Measurements from ENCODE around the gene TUBGCP5.

The TUBGCP5 gene

DNA sequence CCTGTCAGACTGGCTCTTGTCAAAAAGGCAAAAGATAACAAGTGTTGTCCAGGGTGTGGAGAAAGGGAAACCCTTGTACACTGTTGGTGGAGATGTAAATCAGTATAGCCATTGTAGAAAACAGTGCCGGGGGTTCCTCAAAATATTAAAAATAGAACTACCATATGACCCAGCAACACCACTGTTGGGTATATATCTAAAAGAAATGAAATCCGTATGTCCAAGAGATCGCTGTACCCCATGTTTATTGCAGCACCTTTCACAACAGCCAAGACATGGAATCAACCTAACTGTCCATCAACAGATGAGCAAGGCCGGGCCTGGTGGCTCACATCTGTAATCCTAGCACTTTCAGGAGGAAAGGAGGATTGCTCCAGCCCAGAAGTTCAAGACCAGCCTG is 65.4 kb downstream of the TUBGCP5 start:
- no peak for DNase-seq

DNA sequence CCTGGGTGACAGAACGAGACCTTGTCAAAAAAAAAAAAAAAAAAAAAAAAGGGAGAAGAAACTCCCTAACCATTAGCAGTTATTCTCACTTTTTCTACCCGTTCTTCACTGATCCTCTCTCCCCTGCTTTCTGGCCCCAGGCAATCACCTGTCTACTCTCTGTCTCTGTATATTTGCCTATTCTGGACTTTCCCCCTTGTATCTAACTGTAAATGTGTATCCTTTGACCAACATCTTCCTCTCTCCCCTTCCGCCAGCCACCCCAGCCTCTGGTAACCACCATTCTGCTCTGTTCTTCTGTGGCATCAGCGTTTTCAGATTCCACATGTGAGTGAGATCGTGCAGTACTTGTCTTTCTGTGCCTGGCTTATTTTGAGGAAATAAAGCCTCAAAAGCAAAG is 66.1 kb downstream of the TUBGCP5 start:
- no peak for DNase-seq

DNA sequence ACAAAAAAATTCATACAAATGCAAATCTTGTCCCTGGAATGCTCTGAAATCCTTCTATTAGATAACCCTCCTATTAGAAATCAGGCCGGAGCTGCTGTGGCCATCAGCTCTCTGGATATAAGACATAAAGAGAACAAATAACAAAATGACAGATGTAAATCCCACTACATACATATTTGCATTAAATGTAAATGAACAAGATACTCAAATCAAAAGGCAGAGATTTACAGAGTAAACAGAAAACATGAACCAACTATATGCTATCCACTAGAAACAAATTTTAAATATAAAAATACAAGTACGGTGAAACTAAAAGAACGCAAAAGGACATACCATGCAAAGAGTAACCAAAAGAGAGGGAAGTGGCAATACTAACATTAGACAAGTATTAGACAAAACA is 69.9 kb downstream of the TUBGCP5 start:
- no peak for DNase-seq

DNA sequence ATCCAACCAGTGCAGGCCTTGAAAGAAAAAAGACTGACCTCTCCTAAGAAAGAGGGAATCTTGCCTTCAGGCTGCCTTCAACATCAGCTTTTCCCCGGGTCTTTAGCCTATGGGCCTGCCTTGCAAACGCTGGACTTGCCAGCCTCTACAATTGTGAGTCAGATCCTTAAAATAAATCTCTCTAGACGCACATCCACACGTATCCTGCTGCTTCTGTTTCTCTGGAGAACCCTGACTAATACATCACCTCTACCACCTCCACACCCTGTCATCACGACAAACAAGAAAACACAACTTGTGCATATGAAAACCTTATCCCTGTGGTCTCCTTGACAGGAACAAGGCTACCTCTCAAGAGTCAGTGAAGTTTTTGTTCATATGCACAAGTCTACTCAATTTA is 71.0 kb downstream of the TUBGCP5 start:
- no peak for DNase-seq

DNA sequence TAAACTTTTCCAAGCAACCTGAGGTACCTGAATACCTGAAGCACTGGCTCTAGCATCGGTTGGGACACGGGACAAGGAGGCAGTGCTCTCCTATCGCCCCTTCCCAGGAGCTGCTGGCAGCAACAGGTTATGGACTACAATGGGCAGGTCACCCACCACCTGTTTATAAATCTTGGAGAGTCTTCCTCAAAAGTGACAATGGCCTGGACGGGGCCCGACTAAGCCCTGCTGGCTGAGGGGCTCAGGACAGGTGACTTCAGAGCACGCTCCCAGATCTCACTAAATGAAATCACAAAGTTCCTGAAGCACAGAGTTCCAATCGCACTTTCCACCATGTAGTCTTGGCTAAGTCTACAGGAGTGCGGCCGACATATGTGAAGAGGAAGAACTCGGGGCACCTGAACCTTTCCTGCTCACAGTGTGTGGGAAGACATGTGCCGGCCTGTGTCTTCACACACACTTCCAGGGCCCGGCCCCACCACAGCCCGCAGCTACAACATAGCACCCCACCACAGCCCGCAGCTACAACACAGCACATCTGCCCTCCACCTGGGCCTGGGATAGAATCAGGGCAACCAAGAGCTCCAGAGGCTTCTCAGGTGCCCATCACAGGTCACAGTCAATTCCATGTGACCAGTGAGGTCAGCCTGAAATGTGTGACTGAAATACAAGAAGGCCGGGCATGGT is 72.1 kb downstream of the TUBGCP5 start:
- DNase-seq: no peak

DNA sequence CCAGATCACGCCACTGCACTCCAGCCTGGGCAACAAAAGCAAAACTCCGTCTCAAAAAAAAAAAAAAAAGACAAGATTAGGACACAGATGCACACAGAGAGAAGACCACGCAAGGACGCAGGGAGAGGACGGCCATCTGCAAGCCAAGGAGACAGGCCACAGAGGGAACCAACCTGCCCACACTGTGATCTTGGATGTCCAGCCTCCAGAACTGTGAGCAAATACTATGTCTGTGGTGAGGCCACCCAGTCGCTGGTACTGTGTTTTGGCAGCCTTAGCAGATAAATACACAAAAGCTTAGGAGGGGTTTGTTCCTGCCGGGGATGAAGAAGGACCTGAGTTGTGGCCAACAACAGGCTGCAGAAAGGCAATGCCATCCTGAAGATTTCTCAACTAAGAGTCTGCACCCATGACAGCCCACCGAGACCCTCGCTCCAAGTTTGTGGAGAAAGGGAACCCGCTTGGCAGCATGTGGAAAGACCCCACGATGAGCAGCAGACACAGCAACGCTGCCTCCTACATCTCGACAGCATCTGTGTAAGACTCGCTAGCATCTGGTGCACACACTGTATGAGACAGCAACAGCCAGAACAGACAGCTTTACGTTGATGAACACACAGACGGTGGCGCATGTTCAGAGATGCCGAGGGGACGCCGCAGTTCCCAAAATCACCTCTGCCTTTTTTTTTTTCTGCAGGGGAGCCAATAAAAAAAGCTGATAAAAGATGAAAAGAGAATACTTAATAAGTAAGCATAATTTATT is 72.9 kb downstream of the TUBGCP5 start:
- DNase-seq: no peak

DNA sequence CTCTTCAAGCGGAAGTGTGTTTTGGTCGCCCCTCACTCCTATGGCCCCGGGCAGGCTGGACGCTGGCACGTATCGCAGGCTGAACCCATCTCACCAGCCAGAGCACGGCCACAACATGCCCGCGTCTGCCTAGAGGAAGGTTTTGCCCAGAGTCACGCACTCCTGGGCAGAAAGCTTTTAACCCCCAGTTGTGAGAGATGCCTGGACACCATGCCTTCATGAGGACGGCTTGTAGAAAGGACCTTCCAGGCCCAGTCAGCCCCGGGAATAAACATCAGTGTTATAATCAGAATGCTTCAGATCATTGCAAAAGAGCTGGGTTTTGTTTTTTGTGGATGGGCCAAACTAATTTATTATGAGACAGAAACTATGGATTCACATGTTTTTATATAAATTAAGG is 75.7 kb downstream of the TUBGCP5 start:
- no peak for DNase-seq

DNA sequence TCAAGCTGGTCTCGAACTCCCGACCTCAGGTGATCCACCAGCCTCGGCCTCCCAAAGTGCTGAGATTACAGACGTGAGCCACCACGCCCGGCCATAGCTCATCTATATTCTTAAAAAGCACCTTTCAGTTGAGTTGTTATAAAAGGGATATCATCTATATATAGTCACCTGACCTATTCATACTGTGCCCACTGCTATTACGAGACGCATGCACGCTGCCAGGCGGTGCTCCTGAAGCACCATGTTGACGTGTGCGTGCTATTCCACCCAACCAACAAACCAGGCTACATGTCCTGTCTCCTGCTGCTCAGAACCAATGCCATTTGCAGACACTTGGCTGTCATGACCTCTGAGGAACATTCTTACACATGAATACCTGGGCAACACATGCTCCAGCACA is 76.8 kb downstream of the TUBGCP5 start:
- no peak for DNase-seq

DNA sequence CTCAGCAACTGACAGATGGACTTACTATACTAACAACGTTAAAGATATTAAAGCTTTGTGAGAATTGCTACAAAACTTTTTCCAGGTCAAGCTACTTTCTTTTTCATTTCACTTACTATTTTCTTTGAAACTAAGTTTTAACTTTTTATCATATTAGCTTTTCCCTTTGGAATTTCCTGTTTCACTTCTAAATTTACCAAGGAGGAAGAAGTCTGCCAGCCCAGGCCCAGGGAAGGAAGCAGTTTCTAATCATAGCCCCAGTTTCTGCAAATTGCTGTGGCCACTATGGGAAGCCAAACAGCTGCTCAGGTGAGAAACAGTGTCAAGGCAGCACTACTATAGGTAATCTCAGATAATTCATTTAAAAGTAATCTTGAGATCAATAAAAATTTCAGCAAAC is 77.6 kb downstream of the TUBGCP5 start:
- no peak for DNase-seq

DNA sequence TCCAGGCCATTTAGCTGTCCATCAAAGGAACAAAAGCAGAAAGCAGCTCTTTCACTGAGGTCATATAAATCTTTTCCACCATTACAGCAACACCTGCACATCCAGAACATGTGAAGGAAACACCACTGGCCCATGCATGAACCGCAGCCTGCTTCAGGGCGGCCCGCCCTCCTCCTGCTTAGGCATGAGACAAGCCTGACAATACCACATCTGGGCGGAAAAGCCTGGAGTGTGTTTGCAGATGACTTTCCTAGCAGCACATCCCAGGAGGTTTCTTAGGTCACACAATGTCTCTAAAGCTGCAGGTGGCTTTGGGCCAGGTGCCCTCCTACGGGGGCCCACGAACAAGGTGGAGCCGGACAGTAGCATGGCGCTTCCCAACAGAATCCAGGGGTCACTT is 78.8 kb downstream of the TUBGCP5 start:
- DNase-seq: no peak

DNA sequence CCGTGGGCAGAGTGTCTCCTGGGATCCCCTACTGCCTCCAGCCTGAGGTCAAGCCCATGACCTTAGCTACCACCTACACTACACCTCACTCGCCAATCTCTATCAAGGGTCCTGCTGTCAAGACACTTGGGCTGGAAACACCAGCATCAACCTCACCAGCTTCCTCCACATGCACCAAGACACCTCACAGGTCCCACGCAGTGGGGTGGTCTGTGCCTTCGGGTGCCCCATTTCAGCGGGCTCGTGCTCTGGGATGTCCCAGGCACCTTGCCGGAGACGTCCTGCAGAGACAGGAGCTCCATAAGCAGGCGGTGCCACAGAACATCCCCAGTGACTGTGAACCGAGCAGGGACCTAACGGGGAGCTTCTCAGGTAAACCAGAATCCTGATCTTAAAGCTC is 79.2 kb downstream of the TUBGCP5 start:
- DNase-seq: no peak

DNA sequence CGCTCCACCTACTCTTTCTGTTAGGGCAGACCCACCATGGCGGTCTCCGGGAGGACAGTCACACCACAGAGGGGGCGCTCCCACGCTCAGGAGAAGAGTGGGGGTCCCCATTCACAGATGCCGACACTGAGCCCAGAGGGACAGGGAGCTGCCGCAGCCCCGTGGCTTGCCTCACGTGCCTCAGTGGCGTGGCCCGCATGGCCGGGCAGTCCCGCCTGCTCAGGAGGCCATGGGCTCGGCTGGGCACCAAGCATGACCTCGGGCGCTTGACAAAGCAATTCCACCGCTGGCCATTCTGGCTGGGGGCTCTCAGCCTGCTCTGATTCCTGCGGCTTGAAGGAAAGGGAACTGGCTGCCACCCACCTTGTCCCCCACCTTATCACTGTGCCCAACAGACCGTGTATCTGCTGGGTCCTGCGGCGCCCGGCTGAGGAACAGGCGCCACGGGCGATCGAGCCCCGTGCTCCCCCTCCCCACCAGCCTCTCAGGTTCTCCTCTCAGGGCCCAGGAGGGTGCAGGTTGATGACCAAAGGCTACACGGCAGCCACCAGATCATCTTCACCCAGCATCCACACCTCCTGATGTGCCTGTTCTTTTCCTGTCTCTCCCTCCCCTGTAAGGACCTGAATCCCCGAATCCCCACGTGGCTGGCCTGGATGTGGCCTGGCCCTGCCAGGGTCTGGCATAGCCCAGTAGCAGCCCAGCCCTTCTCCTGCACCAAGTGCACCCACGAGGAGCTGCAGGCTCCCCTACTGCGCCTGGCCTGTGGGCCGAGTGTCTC is 79.9 kb downstream of the TUBGCP5 start:
- no peak for DNase-seq

DNA sequence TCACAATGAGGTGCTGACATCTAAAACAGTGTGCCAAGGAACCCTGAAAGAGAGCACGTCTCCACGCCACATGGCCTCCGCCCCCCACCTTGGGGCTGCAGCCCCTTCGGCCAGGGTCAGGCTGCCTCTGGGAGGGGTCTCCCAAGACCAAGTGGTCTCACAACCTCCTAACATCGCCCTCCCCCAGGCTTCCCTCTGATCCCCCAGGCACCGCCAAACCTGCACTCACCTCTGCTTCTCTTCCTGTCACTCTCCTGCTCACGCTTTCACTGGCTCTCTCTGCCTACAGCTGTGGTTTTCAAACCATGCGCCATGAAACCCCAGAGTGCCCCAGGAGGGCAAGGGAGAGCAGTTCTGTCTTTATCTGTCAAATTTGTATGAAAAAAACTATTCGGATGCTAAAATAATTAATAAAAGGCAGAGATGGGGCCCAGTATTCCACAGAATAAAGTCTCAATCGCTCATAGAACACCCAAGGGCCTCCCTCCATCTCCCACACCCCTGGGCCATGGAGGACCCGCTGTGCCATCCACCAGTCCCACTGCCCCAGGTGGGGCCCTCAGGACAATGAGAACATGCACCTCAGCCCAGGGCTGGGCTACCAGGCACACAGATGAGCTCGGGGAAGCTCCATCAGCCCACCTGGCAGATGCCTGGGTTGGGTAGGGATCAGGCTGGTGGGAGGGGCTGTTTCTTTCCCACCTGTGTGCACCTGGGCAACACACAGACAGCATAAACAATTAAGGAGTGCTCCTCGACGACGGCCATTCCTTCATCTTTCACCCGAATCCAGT is 80.7 kb downstream of the TUBGCP5 start:
- DNase-seq: no peak

DNA sequence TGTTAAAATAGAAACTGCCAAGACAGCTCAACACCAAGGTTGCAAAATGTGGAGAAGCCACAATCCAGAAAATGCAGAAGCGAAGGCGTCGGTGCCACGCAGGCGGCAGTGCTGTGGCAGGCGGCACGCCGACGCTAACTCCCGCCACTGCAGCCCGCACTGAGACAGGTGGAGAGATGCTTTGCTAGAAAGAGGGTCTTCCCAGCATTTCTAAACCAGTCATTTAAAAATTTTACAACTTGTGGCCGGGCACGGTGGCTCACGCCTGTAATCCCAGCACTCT is 82.5 kb downstream of the TUBGCP5 start:
- DNase-seq: no peak

DNA sequence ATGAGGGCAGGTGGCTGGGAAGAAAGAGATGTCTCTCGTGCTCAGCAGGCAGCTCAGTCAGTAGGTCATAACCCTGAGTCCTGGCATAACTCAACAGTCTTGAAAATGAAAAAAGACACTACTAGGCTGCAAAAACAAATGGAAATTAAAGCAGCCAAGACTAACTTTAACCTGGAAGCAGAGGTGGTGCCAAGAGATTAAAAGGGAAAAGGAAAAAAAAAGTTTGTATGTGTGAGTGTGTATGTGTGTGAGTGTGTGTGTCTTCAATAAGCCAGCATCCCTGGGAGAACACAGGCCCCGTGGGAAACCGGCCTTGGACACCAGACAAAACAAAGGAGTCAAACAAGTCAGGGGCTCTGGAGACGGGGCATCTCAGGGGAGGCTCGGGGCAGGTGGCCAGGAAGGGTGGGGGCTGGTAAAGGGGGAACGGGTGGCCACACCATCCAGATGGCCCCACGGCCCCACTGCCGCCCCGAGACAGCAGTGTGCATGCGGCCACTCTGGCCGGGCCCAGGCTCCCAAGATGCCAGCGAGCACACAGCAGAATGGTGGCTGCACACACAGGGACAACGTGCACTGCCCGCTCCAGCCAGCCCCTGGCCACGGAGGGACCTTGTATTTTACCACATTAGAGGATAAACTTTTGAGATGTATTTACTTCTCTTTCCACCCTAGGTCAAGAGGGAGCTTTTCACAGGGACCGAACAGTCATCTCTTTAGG is 83.0 kb downstream of the TUBGCP5 start:
- DNase-seq: no peak

DNA sequence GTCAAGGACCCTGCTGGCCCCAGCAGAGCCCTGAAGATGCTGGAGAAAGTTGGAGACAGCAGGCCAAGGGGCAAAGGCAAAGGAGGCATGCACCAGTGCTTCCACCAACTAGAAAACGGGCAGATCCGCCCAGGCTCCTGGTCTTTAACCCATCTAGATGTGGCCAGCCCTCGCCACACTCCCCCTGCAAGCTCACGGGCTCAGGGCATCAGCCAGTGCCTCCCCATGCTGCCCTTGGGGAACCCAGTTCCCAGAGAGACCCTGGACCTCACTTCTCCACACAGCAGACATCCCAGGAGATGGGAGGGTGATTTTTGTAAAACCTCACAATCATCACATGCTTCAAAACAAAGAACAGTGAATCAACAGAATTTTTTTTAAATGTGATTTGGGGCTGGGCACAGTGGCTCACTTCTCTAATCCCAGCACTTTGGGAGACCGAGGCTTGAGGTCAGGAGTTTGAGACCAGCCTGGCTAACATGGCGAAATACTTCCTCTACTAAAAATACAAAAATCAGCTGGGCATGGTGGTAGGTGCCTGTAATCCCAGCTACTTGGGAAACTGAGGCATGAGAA is 83.7 kb downstream of the TUBGCP5 start:
- DNase-seq: no peak

DNA sequence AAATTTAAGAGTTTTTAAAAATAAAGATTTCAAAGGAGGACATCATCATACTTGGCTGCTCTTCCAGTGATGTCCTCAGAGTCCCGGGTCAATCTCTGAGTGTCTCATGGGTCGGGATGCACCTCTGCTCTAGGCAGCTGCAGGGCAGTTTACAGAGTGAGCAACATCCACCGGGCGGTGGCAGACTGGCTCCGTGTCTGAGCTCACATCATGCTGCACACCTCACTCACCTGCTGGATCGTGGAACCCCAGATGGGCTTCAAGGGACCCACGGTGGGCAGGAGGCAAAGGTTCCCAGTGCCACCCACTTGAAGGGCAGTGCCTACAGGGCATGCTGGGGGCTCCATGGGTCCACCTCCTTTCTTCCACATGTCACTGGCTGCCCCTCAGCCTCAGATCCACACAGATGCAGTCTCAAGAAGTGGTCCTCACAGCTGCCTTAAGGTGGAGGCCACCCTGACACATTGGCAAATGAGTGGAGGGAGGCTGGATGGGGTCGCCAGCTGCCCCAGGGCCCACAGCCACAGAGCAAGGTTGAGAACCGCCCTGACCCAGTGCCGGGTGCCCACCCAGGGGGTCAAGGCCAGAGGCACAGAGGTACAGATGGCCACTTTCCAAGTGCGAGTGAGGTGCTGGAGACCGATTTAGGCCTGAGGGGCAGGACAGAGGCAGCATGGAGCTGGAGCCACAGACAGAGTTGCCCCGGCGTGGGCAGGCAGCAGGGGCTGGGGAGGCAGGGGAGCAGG is 84.4 kb downstream of the TUBGCP5 start:
- no peak for DNase-seq

DNA sequence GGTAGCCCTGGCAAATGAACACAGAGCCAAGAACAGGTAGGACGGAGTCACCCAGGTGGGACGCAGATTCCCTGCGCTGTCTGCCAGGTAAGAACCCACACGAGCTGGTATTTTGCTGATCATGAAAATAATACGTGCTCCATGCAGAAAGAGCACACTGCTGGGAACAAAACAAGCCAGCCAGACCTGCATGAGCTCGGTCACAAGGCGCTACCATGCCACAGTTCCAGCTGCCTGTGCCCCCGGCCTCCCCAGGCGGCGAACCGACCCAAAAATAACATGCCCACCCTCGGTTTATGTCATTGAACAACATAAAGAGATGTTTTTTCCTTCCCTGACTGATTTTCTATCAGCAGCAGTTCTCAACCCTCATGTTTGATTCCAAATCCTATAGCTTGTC is 85.0 kb downstream of the TUBGCP5 start:
- DNase-seq: no peak

DNA sequence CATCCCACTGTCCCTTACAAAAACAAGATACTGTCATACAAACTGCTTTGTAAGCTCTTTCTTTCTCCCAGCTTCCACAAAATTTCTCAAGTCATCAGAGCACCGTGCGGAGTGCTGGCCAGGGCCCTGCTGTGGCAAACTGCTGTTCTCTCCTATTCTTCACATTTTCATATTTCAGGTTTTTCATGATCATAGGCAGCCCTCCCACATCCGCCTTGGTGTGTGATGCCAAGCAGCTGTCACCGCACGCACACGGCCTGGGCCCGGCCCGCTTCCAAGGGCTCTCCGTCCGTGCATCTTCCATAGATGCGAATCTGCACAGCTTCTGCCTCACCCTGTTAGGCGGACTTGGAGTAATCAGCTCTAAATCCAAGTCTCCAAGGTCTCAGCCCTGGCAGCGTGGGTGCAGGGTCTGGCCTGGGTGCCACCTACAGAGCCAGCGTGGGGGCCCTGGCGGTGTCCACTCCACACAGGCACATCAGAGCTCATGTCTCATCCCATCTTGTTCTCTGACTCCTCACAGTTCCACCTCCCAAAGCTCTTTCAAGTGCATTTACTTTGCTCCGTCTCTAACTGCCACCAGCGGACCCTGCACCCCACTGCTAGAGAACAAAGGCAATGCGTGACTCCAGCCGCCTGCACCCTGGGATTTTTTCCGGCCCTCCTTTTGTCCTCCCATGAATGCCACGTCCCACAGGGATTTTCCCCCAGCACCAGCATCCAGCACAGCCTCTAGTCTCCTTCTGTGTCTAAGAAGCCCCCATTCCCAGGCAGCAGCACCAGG is 86.4 kb downstream of the TUBGCP5 start:
- DNase-seq: peak; percentile 52

DNA sequence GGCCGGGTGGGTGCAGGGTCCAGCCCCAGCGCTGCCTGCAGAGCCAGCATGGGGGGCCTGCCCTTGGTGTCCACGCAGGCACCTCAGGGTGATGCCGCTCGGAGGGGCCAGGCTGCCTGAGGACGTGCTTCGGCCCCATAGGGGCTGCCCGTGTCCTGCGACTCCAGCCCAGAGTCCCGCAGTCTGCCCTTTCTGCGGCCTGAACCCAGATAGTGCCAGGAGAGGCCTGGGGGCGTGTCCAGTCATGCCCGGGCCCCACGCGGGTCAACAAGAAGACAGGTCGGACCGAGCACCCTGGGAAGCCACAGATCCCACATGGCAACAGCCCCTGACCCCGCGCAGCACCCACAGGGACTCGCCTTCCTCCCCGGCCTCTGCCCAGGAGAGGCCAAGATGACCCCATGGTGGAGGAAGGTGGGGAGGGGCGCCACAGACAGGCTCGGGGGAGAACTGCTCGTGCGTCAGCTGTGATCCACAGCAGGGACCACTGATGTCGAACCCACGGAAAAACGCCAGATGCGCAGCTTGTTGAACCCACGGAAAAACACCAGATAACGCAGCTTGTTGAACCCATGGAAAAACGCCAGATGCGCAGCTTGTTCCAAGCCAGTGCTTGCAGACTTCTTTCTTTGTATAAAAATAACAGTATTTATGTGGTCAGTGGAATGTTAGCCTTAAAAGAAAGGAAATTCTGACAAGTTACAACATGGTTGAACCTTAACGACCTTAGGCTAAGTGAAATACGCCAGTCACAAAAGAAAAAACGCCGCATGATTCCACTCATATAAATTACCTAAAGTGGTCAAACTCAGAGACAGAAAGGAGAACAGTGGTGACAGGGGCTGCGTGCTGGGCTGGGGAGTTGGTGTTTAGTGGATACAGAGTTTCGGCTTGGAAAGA is 87.7 kb downstream of the TUBGCP5 start:
- DNase-seq: no peak
